Left renal cortex interstitium (tissue), 4 donors: ENCODE measurements around the gene NPFF. TPM values are rescaled to one million over a fixed set of nuclear protein-coding genes. Genes with fewer than 3 reads are reported as not detected.
"Not testable (repeated sequence)": the region's sequence is repeated elsewhere in the genome, so short reads cannot be mapped to it uniquely, and the experiment has no call there.

Experiments used
- DNase-seq, 4 donors: peaks; one replicate each; pipeline ENCODE4 v3.0.0-alpha.2; 2013; ENCODE audit warnings: low read depth in 4 of 4, low spot score in 2 of 4, missing footprints in 1 of 4
- polyA plus RNA-seq, 4 donors: library from polyadenylated mRNA; unstranded; fragments of 120-200 nt; gene quantifications; one replicate each; pipeline ENCODE4 v1.2.1, GENCODE V29; 2013; ENCODE audit not compliant: insufficient read length in 4 of 4

Gene NPFF
- 1 to 10 TPM in 1 of 4 donors, under 1 TPM in 1, not detected in 2; 0.73 to 1.3 TPM for polyA plus RNA-seq

GRCh38 chr12:53506881-53507602 is at the start of gene NPFF:
TSS of gene NPFF (minus strand) at chr12:53507484. CDS start at chr12:53507474, 10 bp downstream.
- DNase-seq = no peak

- no peak for DNase-seq
Observed at GRCh38 chr12:53552361-53553327, 45.4 kb upstream of the NPFF start.

- no peak for DNase-seq
Observed at GRCh38 chr12:53551889-53552291, 44.6 kb upstream of the NPFF start.

GRCh38 chr12:53550595-53550994 is 43.3 kb upstream of the NPFF start:
- DNase-seq = no peak

- DNase-seq = not testable (repeated sequence)
Observed at GRCh38 chr12:53550131-53550530, 42.8 kb upstream of the NPFF start.

GRCh38 chr12:53548354-53548753 is 41.1 kb upstream of the NPFF start:
- DNase-seq = not testable (repeated sequence)

GRCh38 chr12:53543539-53543938 is 36.3 kb upstream of the NPFF start:
- peak in 1 of 4 donors; percentile 56 for DNase-seq

- DNase-seq = no peak
Observed at GRCh38 chr12:53539526-53539925, 32.2 kb upstream of the NPFF start.

- no peak for DNase-seq
Observed at GRCh38 chr12:53538209-53538689, 31.0 kb upstream of the NPFF start.

GRCh38 chr12:53536962-53537361 is 29.7 kb upstream of the NPFF start:
- DNase-seq = no peak

GRCh38 chr12:53533471-53533870 is 26.2 kb upstream of the NPFF start:
- no peak for DNase-seq

GRCh38 chr12:53532524-53533445 is 25.5 kb upstream of the NPFF start:
- DNase-seq = no peak

- DNase-seq = no peak
Observed at GRCh38 chr12:53532021-53532420, 24.7 kb upstream of the NPFF start.

- DNase-seq = no peak
Observed at GRCh38 chr12:53530920-53531319, 23.6 kb upstream of the NPFF start.

- DNase-seq = no peak
Observed at GRCh38 chr12:53530061-53530460, 22.8 kb upstream of the NPFF start.

GRCh38 chr12:53524476-53524875 is 17.2 kb upstream of the NPFF start:
- DNase-seq = no peak

GRCh38 chr12:53523131-53523530 is 15.8 kb upstream of the NPFF start:
- DNase-seq = no peak

- DNase-seq = no peak
Observed at GRCh38 chr12:53518381-53518780, 11.1 kb upstream of the NPFF start.

- DNase-seq = no peak
Observed at GRCh38 chr12:53516758-53517455, 9.6 kb upstream of the NPFF start.

- DNase-seq = no peak
Observed at GRCh38 chr12:53515291-53515680, 8.0 kb upstream of the NPFF start.
